Smooth muscle cell (in vitro differentiated cells): ENCODE measurements around the gene APEH. TPM values are rescaled to one million over a fixed set of nuclear protein-coding genes. Genes with fewer than 3 reads are reported as not detected.

Experiments
- DNase-seq: peaks from one replicate; lab custom pipeline; 2025; ENCODE audit not compliant: unreplicated experiment; lab: John Stamatoyannopoulos, UW
- H2AFZ ChIP-seq: fragments of 200-600 bp; sonication (generic); 2 replicates; pipeline ENCODE4 v1.6.0; 2016; ENCODE audit warnings: antibody characterized with exemption, low read depth, mild to moderate bottlenecking
- H3F3A ChIP-seq: fragments of 200-600 bp; sonication (generic); 2 replicates; pipeline ENCODE4 v1.6.0; 2017; ENCODE audit warnings: antibody characterized with exemption, low read depth
- H3K27ac ChIP-seq: fragments of 200-600 bp; sonication (generic); 2 replicates; pipeline ENCODE4 v1.5.1; 2016; ENCODE audit warnings: low read depth, mild to moderate bottlenecking
- H3K27me3 ChIP-seq: fragments of 200-600 bp; sonication (generic); 2 replicates; pipeline ENCODE4 v1.6.1; 2016; ENCODE audit warnings: low read depth, mild to moderate bottlenecking
- H3K36me3 ChIP-seq: fragments of 200-600 bp; sonication (generic); 2 replicates; pipeline ENCODE4 v1.5.1; 2016; ENCODE audit warnings: low read depth
- H3K4me1 ChIP-seq: fragments of 200-600 bp; sonication (generic); 2 replicates; pipeline ENCODE4 v1.5.1; 2016; ENCODE audit warnings: low read depth
- H3K4me2 ChIP-seq: fragments of 200-600 bp; sonication (generic); 2 replicates; pipeline ENCODE4 v1.6.0; 2016; ENCODE audit warnings: mild to moderate bottlenecking
- H3K4me3 ChIP-seq: fragments of 200-600 bp; sonication (generic); 2 replicates; pipeline ENCODE4 v1.5.1; 2016; ENCODE audit warnings: mild to moderate bottlenecking
- H3K79me2 ChIP-seq: fragments of 200-600 bp; sonication (generic); 2 replicates; pipeline ENCODE4 v1.6.0; 2016; ENCODE audit warnings: low read depth, mild to moderate bottlenecking
- H3K9ac ChIP-seq: fragments of 200-600 bp; sonication (generic); 2 replicates; pipeline ENCODE4 v1.6.0; 2016; ENCODE audit warnings: low read depth
- H3K9me3 ChIP-seq: fragments of 200-600 bp; sonication (generic); replicated peaks from 2 replicates; pipeline ENCODE4 v1.5.1; 2016; ENCODE audit warnings: low read depth
- H4K20me1 ChIP-seq: fragments of 200-600 bp; sonication (generic); 2 replicates; pipeline ENCODE4 v1.6.0; 2016; ENCODE audit warnings: low read depth
- WGBS: methylation state at CpG from one replicate; pipeline ENCODE4 v1.1.7; 2016; ENCODE audit warnings: low lambda C conversion rate; 5-methylcytosine and 5-hydroxymethylcytosine counted together
- polyA plus RNA-seq: library from polyadenylated mRNA; unstranded; fragments of >200 nt; fragmentation: Nextera tagmentation; extraction: Ambion mirVana; gene quantifications from 2 replicates; pipeline ENCODE4 v1.2.1, GENCODE V29; 2016
- total RNA-seq: library from RNA; depleted of rRNA; stranded (reverse); fragments of >200 nt; gene quantifications from 2 replicates; pipeline ENCODE4 v1.2.3, GENCODE V29; 2014
- TF ChIP-seq, protein P1 (sequence below): fragments of 200-600 bp; sonication (generic); IDR thresholded peaks from 2 replicates; pipeline ENCODE4 v1.5.1; 2017; ENCODE audit warnings: borderline replicate concordance, mild to moderate bottlenecking, antibody characterized with exemption; ENCODE audit not compliant: insufficient read depth, poor library complexity, severe bottlenecking

APEH gene
- total and polyA plus RNA-seq, 2 experiments from 2014 or later = 69.4 to 91.7 TPM

DNA sequence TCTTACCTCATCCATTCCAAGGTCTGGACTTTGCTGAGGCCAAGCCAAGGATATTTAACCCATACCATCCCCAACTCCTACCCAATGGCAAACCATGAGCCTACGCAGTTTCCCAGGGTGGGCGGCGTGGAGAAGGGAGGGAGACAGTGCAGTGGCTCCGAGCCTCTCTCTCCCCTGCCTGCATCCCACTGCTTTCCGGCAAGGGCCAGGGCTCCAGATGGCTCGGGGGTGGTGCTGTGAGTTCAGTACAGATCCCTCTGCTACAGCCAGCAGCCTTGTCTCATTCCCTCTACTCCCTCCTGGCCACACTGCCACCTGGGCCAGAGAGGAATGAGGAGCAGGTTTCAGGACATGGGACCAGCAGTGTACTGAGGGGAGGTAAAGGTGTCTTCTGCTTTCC is 44.3 kb upstream of the APEH start:
- no peaks in the 10 kb centered on the region for H4K20me1 ChIP-seq
- H3K27me3 ChIP-seq = no peaks in the 10 kb centered on the region
- no peak overlapping the region for H3K9ac ChIP-seq
- H3F3A ChIP-seq = no peaks in the 10 kb centered on the region
- H3K27ac ChIP-seq = no peak overlapping the region
- WGBS = 79% methylated on average over 6 of the region's 6 CpGs
- no peak overlapping the region for H3K4me2 ChIP-seq
- H3K4me3 ChIP-seq = no peak overlapping the region
- H3K79me2 ChIP-seq = no peaks in the 10 kb centered on the region
- H3K36me3 ChIP-seq = no peaks in the 10 kb centered on the region
- TF ChIP-seq, protein P1, sequence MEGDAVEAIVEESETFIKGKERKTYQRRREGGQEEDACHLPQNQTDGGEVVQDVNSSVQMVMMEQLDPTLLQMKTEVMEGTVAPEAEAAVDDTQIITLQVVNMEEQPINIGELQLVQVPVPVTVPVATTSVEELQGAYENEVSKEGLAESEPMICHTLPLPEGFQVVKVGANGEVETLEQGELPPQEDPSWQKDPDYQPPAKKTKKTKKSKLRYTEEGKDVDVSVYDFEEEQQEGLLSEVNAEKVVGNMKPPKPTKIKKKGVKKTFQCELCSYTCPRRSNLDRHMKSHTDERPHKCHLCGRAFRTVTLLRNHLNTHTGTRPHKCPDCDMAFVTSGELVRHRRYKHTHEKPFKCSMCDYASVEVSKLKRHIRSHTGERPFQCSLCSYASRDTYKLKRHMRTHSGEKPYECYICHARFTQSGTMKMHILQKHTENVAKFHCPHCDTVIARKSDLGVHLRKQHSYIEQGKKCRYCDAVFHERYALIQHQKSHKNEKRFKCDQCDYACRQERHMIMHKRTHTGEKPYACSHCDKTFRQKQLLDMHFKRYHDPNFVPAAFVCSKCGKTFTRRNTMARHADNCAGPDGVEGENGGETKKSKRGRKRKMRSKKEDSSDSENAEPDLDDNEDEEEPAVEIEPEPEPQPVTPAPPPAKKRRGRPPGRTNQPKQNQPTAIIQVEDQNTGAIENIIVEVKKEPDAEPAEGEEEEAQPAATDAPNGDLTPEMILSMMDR = no peak
- H2AFZ ChIP-seq = no peak overlapping the region
- no peak for DNase-seq
- H3K9me3 ChIP-seq = no peaks in the 10 kb centered on the region
- no peaks in the 10 kb centered on the region for H3K4me1 ChIP-seq

- no peaks in the 10 kb centered on the region for H3K9me3 ChIP-seq
- no peak overlapping the region for H3K4me2 ChIP-seq
- DNase-seq = no peak
- H3K4me3 ChIP-seq = no peak overlapping the region
- 73% methylated on average over 1 of the region's 1 CpG for WGBS
- no peak overlapping the region for H2AFZ ChIP-seq
- H3K27me3 ChIP-seq = no peaks in the 10 kb centered on the region
- H3K79me2 ChIP-seq = no peaks in the 10 kb centered on the region
- H3F3A ChIP-seq = no peaks in the 10 kb centered on the region
- H3K36me3 ChIP-seq = no peaks in the 10 kb centered on the region
- TF ChIP-seq, protein P1 = no peak
- H3K4me1 ChIP-seq = no peaks in the 10 kb centered on the region
- no peaks in the 10 kb centered on the region for H4K20me1 ChIP-seq
- no peak overlapping the region for H3K9ac ChIP-seq
- H3K27ac ChIP-seq = no peak overlapping the region
These were observed 43.4 kb upstream of the APEH start for GRCh38 chr3:49630784-49631183.

- Histone ChIP-seq H3K9ac (no peak overlapping the region), H3K27ac (no peak overlapping the region), H3K4me1 (no peaks in the 10 kb centered on the region), H3K9me3 (no peaks in the 10 kb centered on the region), H4K20me1 (no peaks in the 10 kb centered on the region), H3K4me3 (no peak overlapping the region), H3K4me2 (no peak overlapping the region), H2AFZ (no peak overlapping the region), H3K79me2 (no peaks in the 10 kb centered on the region), H3K27me3 (no peaks in the 10 kb centered on the region), H3K36me3 (no peaks in the 10 kb centered on the region), H3F3A (no peaks in the 10 kb centered on the region)
- DNase-seq = no peak
- TF ChIP-seq, protein P1 = no peak
- WGBS = 80% methylated on average over 3 of the region's 3 CpGs
These were observed 39.4 kb upstream of the APEH start for GRCh38 chr3:49634736-49635135.

GRCh38 chr3:49636883-49637609 is 37.1 kb upstream of the APEH start:
- Histone ChIP-seq H3K79me2 (no peaks in the 10 kb centered on the region), H3K36me3 (no peaks in the 10 kb centered on the region), H3K4me3 (no peak overlapping the region), H2AFZ (no peak overlapping the region), H3K4me1 (no peaks in the 10 kb centered on the region), H3K9ac (no peak overlapping the region), H3K4me2 (no peak overlapping the region), H3K9me3 (no peaks in the 10 kb centered on the region), H3F3A (no peaks in the 10 kb centered on the region), H3K27ac (no peak overlapping the region), H3K27me3 (no peaks in the 10 kb centered on the region), H4K20me1 (no peaks in the 10 kb centered on the region)
- WGBS = 83% methylated on average over 7 of the region's 7 CpGs
- DNase-seq = no peak
- TF ChIP-seq, protein P1 = no peak
